ENCODE measurements around the gene BST1. TPM values are rescaled to one million over a fixed set of nuclear protein-coding genes. Genes with fewer than 3 reads are reported as not detected.
"Not testable (repeated sequence)": the region's sequence is repeated elsewhere in the genome, so short reads cannot be mapped to it uniquely, and the experiment has no call there.

Gene BST1
- total RNA-seq, 2 experiments from 2014 or later, result 0.40 to 0.70 TPM

DNA sequence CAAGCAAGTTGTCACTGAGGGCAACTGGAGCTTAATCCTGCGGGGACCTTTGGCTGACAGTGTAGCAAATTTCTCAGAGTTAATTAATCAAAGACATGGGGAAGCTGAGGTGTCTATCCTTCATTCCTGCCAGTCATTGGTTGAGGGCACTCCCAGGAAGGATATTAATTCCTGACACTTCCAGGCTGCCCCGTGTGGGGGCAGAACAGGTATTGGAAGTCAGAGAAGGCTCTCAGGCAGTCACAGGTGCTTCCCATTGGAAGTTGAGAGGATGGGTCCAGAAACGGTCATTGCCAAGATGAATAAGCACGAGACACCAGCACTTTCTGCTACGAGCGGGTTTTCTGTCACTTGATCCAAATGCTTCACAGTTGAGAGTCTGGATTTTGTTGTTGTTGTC, 46.1 kb downstream of the BST1 start:
- Mint-ChIP-seq H3K4me1 (peaks cover 28% of the 10 kb centered on the region), H3K36me3 (peaks cover 23% of the 10 kb centered on the region), H3K9me3 (ENCODE audit: low read depth) (peaks cover 11% of the 10 kb centered on the region), H3K4me3 (no peak overlapping the region), H3K27me3 (no peaks in the 10 kb centered on the region), H3K27ac (no peak overlapping the region)
- no peak for DNase-seq
- no peak for ATAC-seq
- CTCF ChIA-PET, result interaction anchor here (1.5 kb wide), 1 partner anchor 57 kb away, joined by 3 read pairs; no protein-coding TSS in a partner anchor

DNA sequence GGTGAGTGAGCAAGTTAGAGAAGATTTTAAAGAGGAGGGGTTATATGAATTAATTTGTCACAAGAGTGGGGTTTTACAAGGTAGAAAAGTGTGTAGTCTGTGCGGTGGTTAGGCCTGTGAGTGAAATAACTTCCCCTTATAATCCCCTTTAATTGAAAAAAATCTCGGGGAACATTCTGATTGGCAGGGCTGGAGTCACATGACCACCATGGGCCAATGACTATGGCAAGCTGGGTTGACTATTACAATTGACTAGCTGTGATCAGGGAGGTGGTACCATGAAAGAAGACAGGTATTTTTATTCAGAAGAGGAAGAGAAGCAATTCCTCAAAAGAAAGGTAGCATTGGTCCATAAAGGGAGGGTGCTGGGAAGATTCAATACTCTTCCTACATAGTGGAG, 48.3 kb downstream of the BST1 start:
- Mint-ChIP-seq H3K9me3 (ENCODE audit: low read depth) (peaks cover 9% of the 10 kb centered on the region), H3K36me3 (peaks cover 16% of the 10 kb centered on the region), H3K4me1 (peaks cover 43% of the 10 kb centered on the region), H3K27me3 (no peaks in the 10 kb centered on the region), H3K27ac (no peak overlapping the region), H3K4me3 (no peak overlapping the region)
- ATAC-seq (no peak), DNase-seq (no peak)
- CTCF ChIA-PET, result no interaction called here

DNA sequence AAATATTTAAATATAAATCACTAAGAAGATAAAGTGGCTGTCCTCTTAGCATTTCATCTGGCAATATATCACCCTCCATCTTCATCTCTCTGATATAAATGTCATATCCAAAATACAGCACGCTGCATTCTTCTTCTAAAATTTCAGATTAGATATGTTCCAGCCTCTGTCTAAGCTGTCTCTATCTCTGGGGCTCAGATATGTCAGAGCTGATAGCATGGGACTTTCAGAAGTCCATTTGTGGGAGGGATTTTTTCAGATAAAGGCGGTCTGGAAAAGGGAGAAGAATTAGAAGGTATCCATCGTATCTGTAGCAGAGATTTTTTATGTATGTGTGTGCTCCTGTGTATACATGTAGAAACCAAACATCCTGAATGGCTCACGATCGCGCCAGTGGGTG, 50.2 kb downstream of the BST1 start:
- peaks cover 44% of the 10 kb centered on the region for H3K4me1 Mint-ChIP-seq
- CTCF ChIA-PET, result interaction anchor here (1.1 to 6.2 kb wide), 3 partner anchors 10 to 25 kb away, joined by 4 to 146 read pairs (median 8); partner anchors contain the start of gene CD38
- peaks cover 5% of the 10 kb centered on the region for H3K9me3 Mint-ChIP-seq (ENCODE audit: low read depth)
- DNase-seq (no peak), ATAC-seq (no peak)
- no peaks in the 10 kb centered on the region for H3K27me3 Mint-ChIP-seq
- H3K27ac Mint-ChIP-seq, result peak overlapping the region; percentile 93
- peaks cover 3% of the 10 kb centered on the region for H3K36me3 Mint-ChIP-seq
- no peak overlapping the region for H3K4me3 Mint-ChIP-seq

DNA sequence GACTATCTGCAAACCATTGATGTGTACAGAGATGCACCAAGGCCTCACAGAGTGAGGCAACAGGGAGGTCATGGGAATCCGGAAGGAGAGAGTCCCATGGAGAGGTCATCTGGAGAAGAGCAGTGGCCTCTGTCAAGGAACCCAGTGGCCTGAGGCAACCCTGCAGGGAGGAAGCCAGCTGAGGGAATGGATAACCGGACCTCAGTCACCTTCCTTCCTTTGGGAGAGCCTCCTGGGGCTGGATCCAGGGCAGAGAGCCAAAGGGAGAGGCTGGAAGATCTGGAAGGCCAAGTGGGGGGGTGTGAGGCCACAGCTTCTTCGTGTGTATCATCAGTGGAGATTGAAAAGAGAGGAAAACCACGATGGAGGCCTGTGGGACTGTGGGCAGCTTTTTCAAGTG, 50.9 kb downstream of the BST1 start:
- peak overlapping the region; percentile 48 for H3K4me3 Mint-ChIP-seq
- H3K36me3 Mint-ChIP-seq, result peaks cover 5% of the 10 kb centered on the region
- CTCF ChIA-PET, result interaction anchor here (0.9 to 6.2 kb wide), 8 partner anchors 9 to 51 kb away, joined by 3 to 146 read pairs (median 5); partner anchors contain the start of genes BST1 and CD38
- peaks cover 5% of the 10 kb centered on the region for H3K9me3 Mint-ChIP-seq (ENCODE audit: low read depth)
- ATAC-seq (no peak), DNase-seq (no peak)
- H3K27me3 Mint-ChIP-seq, result no peaks in the 10 kb centered on the region
- peaks cover 47% of the 10 kb centered on the region for H3K4me1 Mint-ChIP-seq
- H3K27ac Mint-ChIP-seq, result peak overlapping the region; percentile 93

DNA sequence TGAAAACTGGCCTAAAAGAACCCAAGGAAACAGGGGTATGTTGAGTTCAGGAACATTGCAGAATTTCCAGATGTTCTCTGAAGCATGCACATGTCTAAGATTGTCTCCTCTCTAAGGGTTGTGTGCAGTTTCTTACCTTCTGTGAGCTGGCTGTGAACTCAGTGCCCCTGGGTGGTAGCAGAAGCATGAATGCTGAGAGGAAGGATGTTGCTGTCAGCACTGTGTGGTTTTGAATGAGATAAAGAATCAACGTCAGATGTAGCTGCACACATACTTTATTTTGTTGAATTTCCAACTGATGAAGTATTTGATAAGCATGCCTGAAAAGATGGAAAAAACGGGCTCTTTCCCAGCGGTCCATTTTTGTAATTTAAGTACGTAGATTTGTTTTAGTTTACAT, 51.5 kb downstream of the BST1 start:
- Mint-ChIP-seq H3K27me3 (no peaks in the 10 kb centered on the region), H3K4me1 (peaks cover 49% of the 10 kb centered on the region), H3K9me3 (ENCODE audit: low read depth) (peaks cover 5% of the 10 kb centered on the region), H3K27ac (peak overlapping the region; percentile 93), H3K36me3 (peaks cover 5% of the 10 kb centered on the region), H3K4me3 (peak overlapping the region; percentile 48)
- CTCF ChIA-PET, result interaction anchor here (0.9 to 6.2 kb wide), 9 partner anchors 8 to 51 kb away, joined by 3 to 146 read pairs (median 6); partner anchors contain the start of genes BST1 and CD38
- DNase-seq (peak; percentile 83), ATAC-seq (peak; percentile 55)

DNA sequence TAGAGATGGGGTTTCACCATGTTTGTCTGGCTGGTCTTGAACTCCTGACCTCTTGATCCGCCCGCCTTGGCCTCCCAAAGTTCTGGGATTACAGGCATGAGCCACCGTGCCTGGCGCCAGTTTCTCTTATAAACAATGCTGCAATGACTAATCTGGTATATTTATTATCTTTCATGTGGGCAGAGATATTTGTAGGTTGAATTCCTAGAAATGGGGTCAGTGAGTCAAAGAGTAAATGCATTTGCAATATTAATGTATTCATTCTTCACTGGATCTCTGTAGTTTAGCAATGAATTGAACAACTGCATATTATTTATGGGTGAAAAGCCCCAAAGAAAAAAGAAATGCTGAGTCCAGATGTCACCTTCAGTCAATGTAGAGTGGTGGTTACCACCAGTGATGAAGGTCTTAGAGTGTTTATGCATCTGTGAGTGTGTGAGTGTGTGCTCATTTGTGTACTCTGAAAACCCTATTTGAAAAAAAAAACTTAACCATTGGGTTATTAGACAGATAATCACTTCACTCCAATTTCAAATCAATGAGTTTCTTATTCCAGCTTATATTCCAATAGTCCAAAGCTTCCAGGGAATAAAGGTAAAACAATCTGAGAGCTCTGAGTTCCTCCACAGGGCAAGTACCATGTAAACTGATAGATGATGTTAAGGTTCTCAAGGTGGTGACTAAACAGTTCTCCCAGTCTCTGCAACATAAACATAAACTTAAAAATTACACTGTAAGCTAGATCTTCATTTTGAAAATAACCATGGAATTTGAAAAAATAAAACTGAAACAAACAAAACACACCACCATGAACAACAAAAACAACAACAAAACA, 52.7 kb downstream of the BST1 start:
- CTCF ChIA-PET, result interaction anchor here (0.7 to 6.2 kb wide), 17 partner anchors 8 to 203 kb away, joined by 3 to 146 read pairs (median 8); no protein-coding TSS in a partner anchor
- ATAC-seq (peak; percentile 17), DNase-seq (peak; percentile 67)
- Mint-ChIP-seq H3K4me3 (peak overlapping the region; percentile 66), H3K4me1 (peaks cover 51% of the 10 kb centered on the region), H3K27me3 (no peaks in the 10 kb centered on the region), H3K9me3 (ENCODE audit: low read depth) (peaks cover 5% of the 10 kb centered on the region), H3K27ac (peak overlapping the region; percentile 93), H3K36me3 (peaks cover 11% of the 10 kb centered on the region)

DNA sequence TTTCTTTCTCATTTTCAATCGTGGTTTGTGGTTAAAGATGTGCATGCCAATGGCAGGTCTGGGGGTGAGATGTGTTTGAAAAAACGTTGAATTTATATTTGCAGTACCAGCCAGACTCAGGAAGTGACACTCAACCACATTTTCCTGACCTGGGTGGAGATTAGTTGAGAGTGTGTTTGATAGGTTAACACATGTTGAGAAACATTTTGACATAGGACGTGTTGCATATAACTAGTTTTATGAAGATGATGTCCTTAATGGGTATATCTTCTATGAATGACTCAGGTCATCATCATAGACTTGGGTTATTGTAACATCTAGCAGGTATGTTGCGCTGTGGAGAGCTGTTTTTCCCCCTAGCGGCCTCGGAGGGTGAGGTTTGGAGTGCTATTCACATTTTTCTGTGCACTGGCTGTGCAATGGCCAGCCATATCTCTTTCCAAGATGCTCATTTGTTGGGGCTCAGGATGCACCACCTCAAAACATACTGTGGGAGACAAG, 53.5 kb downstream of the BST1 start:
- no peaks in the 10 kb centered on the region for H3K9me3 Mint-ChIP-seq (ENCODE audit: low read depth)
- ATAC-seq (peak; percentile 86), DNase-seq (peak; percentile 91)
- H3K27me3 Mint-ChIP-seq, result no peaks in the 10 kb centered on the region
- peaks cover 9% of the 10 kb centered on the region for H3K36me3 Mint-ChIP-seq
- CTCF ChIA-PET, result interaction anchor here (0.7 to 6.2 kb wide), 20 partner anchors 9 to 202 kb away, joined by 3 to 146 read pairs (median 6); no protein-coding TSS in a partner anchor
- peak overlapping the region; percentile 66 for H3K4me3 Mint-ChIP-seq
- H3K4me1 Mint-ChIP-seq, result peaks cover 55% of the 10 kb centered on the region
- H3K27ac Mint-ChIP-seq, result peak overlapping the region; percentile 93

DNA sequence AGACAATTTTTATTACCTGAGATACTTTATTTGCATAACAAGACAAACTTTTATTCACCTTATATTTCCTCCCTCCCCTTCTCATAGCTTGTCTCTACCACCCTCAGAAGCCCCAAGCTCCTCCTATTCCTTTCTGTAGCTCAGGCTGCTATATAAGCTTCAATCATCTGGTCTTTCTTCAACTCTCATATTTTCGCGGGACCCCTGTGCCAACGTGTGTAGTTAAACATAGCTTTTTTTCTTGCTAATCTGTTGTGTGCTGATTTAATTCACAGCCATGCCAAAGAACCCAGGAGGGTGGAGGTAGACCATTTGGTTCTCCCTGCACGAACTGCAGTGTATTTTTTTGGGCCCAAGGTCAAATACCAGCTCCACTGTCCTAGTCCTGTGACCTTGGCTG, 54.2 kb downstream of the BST1 start:
- no peaks in the 10 kb centered on the region for H3K27me3 Mint-ChIP-seq
- H3K27ac Mint-ChIP-seq, result peak overlapping the region; percentile 93
- no peak for DNase-seq
- no peaks in the 10 kb centered on the region for H3K9me3 Mint-ChIP-seq (ENCODE audit: low read depth)
- peak overlapping the region; percentile 66 for H3K4me3 Mint-ChIP-seq
- no peak for ATAC-seq
- H3K36me3 Mint-ChIP-seq, result peaks cover 9% of the 10 kb centered on the region
- CTCF ChIA-PET, result interaction anchor here (1.0 to 6.2 kb wide), 16 partner anchors 10 to 199 kb away, joined by 3 to 146 read pairs (median 7); no protein-coding TSS in a partner anchor
- H3K4me1 Mint-ChIP-seq, result peaks cover 58% of the 10 kb centered on the region

DNA sequence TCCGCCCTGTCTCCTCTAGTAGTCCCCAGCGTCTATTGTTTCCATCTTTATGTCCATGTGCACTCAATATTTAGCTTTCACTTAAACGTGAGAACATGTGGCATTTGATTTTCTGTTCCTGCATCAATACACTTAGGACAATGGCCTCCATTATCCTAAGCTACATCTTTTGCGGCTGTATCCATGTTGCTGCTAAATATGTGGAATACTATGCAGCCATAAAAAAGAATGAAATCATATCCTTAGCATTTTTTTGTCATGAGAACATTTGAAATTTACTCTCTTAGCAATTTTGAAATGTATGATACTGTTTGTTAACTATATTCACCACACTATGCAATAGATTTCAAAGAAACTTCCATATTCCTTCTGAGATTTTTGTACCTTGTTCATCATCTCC, 55.4 kb downstream of the BST1 start:
- Mint-ChIP-seq H3K4me1 (peaks cover 61% of the 10 kb centered on the region), H3K4me3 (no peak overlapping the region)
- no peak for ATAC-seq

DNA sequence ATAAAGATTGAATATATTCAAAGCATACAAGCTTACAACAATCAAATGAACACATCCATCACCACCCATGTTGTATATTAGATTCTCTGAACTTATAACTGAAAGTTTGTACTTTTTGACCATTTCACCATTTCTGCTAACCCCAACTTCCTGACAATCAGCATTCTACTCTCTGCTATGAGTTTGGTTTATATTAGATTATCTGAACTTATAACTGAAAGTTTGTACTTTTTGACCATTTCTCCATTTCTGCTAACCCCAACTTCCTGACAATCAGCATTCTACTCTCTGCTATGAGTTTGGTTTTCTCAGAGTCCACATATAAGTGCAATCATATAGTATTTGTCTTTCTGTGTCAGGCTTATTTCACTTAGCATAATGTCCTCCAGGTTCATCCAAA, 59.6 kb downstream of the BST1 start:
- H3K27ac Mint-ChIP-seq, result peak overlapping the region; percentile 79
- ATAC-seq, result not testable (repeated sequence)
- CTCF ChIA-PET, result interaction anchor here (1.4 to 2.1 kb wide), 6 partner anchors 8 to 33 kb away, joined by 3 to 8 read pairs (median 5); no protein-coding TSS in a partner anchor

More for the DNA sequence above, 55.4 kb downstream of the BST1 start:
- peak overlapping the region; percentile 50 for H3K27ac Mint-ChIP-seq
- no peaks in the 10 kb centered on the region for H3K9me3 Mint-ChIP-seq (ENCODE audit: low read depth)
- CTCF ChIA-PET, result interaction anchor here (1.8 to 6.2 kb wide), 3 partner anchors 12 to 21 kb away, joined by 4 to 146 read pairs (median 33); no protein-coding TSS in a partner anchor
- no peaks in the 10 kb centered on the region for H3K27me3 Mint-ChIP-seq
- peaks cover 12% of the 10 kb centered on the region for H3K36me3 Mint-ChIP-seq
- DNase-seq, result no peak

DNA sequence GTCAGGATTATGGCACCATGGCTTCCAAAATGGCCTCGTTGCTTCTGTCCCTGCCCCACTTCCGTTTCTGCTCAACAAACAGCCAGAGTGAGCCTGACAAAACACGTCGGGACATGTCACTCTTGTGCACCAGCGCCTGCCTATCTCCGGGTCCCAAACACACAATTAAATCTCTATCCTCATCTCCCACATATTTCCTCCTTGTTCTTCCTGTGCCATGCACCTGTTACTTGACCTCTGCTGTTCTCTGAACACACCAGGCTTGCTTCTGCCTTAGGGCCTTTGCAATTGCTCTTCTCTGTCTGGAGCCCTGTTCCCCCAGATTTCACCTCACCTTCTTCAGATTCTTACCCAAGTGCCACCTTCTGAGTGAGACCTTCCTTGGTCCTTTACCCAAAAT, 62.5 kb downstream of the BST1 start:
- Mint-ChIP-seq H3K9me3 (ENCODE audit: low read depth) (no peaks in the 10 kb centered on the region), H3K4me3 (no peak overlapping the region), H3K4me1 (peaks cover 64% of the 10 kb centered on the region), H3K27ac (peak overlapping the region; percentile 92), H3K36me3 (peaks cover 30% of the 10 kb centered on the region), H3K27me3 (no peaks in the 10 kb centered on the region)
- ATAC-seq (no peak), DNase-seq (no peak)
- CTCF ChIA-PET, result interaction anchor here (1.6 to 10.1 kb wide), 3 partner anchors 10 to 14 kb away, joined by 6 to 146 read pairs (median 7); no protein-coding TSS in a partner anchor

More for the DNA sequence above, 59.6 kb downstream of the BST1 start:
- peaks cover 28% of the 10 kb centered on the region for H3K36me3 Mint-ChIP-seq
- peak overlapping the region; percentile 31 for H3K4me3 Mint-ChIP-seq
- peaks cover 56% of the 10 kb centered on the region for H3K4me1 Mint-ChIP-seq
- H3K27me3 Mint-ChIP-seq; DNase-seq; H3K9me3 Mint-ChIP-seq (ENCODE audit: low read depth): not testable (repeated sequence)

DNA sequence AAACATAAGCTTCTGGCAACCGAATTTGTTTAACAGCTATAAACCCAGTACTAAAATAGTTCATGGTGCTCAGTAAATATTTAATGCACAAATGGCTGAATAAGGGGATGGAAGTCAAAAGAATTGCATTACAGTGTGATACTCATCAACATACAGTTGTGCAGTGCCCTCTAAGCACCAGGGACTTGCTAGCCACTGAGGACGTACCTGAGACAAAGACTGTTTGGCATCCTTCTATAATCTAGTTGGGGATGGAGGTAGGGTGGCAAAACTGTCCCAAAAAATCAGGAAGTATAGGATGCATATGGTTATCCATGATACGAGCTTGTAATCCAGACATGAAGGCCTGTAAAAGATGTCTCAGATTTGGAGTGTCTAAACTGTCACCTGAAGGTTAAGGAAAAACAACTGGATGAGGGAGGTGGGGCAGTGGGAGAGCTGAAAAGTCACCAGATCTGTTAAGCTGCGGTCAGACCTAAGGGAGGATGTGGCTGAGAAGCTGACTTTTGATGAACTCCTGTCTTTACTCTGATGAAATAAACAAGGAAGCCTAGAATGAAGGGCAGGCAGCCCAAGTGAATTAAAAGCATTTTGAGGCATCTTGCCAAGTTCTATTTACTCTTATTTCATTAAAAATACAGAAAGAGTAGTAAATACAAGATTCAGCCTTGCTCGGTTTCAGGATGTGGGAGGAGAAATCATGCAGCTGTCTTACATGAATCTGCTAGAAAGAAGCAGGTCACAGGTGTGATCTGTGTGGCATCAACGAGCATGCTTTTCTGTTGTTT, 63.2 kb downstream of the BST1 start:
- H3K27ac Mint-ChIP-seq, result peak overlapping the region; percentile 92
- peaks cover 33% of the 10 kb centered on the region for H3K36me3 Mint-ChIP-seq
- DNase-seq, result peak; percentile 83
- CTCF ChIA-PET, result interaction anchor here (1.0 to 10.1 kb wide), 5 partner anchors 9 to 112 kb away, joined by 3 to 146 read pairs (median 7); no protein-coding TSS in a partner anchor
- H3K27me3 Mint-ChIP-seq, result no peaks in the 10 kb centered on the region
- H3K9me3 Mint-ChIP-seq (ENCODE audit: low read depth), result no peaks in the 10 kb centered on the region
- peak overlapping the region; percentile 23 for H3K4me3 Mint-ChIP-seq
- H3K4me1 Mint-ChIP-seq, result peaks cover 68% of the 10 kb centered on the region
- peak; percentile 82 for ATAC-seq
